SH-SY5Y (cell line): ENCODE measurements around the gene SPG11.

Source experiments
- GATA2 ChIP-seq: IDR thresholded peaks from 2 replicates; pipeline ENCODE4 v1.6.1; 2011; ENCODE audit warnings: mild to moderate bottlenecking, low read depth, low read length
- GATA3 ChIP-seq: IDR thresholded peaks from 2 replicates; pipeline ENCODE4 v1.6.1; 2011; ENCODE audit warnings: low read depth, mild to moderate bottlenecking, low read length, moderate library complexity

DNA sequence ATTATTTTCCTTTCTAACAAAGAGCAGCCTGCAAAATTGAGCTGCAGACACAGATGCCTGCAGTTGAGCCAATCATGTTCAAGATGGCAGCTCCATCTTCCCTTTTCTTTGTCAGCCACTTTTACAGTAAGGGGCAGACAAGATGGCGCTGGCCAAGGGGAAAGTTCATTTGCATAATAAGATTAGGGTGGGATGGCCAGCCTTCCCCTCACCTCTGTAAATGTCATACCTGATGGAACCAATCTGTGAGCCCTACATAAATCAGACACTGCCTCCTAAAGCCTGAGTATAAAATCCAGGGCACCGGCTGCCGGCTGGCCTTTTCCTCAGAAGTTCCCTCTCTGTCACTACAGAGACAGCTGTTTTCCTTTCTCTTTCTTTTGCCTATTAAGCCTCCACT, 31.8 kb upstream of the SPG11 start:
- TF ChIP-seq GATA3 = no peak
- TF ChIP-seq GATA2 = no peak
